SU-DHL-6 (cell line): Measurements from ENCODE around the gene GUCY1A2.
"Not testable (repeated sequence)": the region's sequence is repeated elsewhere in the genome, so short reads cannot be mapped to it uniquely, and the experiment has no call there.

Experiments used
- EZH2phosphoT487 ChIP-seq: fragments of 200-600 bp; sonication (generic), shearing (Covaris generic); conservative IDR thresholded peaks from 2 replicates; pipeline ENCODE4 v1.6.1; 2018; ENCODE audit warnings: mild to moderate bottlenecking, antibody characterized with exemption, low read length, moderate library complexity, mixed read lengths
- TF ChIP-seq, protein P1 (sequence below): fragments of 200-600 bp; sonication (generic); IDR thresholded peaks from one replicate; pipeline ENCODE4 v1.5.1; 2017; ENCODE audit warnings: antibody characterized with exemption, mild to moderate bottlenecking, low read length, moderate library complexity; ENCODE audit not compliant: insufficient read depth, poor library complexity, severe bottlenecking

DNA sequence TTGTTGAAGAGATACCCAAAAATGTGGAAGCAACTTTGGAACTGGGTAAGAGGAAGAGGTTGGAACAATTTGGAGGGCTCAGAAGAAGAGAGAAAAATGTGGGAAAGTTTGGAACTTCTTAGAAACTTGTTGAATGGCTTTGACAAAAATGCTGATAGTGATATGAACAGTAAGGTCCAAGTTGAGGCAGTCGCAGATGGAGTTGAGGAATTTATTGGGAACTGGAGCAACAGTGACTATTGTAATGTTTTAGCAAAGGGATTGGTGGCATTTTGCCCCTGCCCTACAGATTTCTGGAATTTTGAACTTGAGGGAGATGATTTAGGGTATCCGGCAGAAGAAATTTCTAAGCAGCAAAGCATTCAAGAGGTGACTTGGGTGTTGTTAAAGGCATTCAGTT, 32.6 kb upstream of the GUCY1A2 start:
- not testable (repeated sequence) for TF ChIP-seq EZH2phosphoT487
- TF ChIP-seq, protein P1, sequence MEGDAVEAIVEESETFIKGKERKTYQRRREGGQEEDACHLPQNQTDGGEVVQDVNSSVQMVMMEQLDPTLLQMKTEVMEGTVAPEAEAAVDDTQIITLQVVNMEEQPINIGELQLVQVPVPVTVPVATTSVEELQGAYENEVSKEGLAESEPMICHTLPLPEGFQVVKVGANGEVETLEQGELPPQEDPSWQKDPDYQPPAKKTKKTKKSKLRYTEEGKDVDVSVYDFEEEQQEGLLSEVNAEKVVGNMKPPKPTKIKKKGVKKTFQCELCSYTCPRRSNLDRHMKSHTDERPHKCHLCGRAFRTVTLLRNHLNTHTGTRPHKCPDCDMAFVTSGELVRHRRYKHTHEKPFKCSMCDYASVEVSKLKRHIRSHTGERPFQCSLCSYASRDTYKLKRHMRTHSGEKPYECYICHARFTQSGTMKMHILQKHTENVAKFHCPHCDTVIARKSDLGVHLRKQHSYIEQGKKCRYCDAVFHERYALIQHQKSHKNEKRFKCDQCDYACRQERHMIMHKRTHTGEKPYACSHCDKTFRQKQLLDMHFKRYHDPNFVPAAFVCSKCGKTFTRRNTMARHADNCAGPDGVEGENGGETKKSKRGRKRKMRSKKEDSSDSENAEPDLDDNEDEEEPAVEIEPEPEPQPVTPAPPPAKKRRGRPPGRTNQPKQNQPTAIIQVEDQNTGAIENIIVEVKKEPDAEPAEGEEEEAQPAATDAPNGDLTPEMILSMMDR, result not testable (repeated sequence)
